ENCODE results near the gene SIK2.

Gene SIK2

GRCh38 chr11:111779118-111779517, 176.9 kb downstream of the SIK2 start:
- DNase-seq: no peak
